ENCODE measurements around the gene CSMD2.

Gene CSMD2

GRCh38 chr1:33725037-33725436 lies 440.0 kb downstream of the CSMD2 start:
- POLR2A ChIA-PET, result no interaction called here
- DNase-seq (ENCODE audit: low read depth, low spot score), result no peak
- H3K4me3 ChIP-seq (ENCODE audit: low read depth, low read length), result no peak overlapping the region
- CTCF ChIA-PET, result interaction anchor here (1.9 to 2.9 kb wide), 2 partner anchors 10 to 438 kb away, joined by 7 to 14 read pairs; no protein-coding TSS in a partner anchor
- TF ChIP-seq CTCF (IDR thresholded peaks at IDR 0.05; ENCODE audit: insufficient read depth, low read length, missing control alignments), result no peak

GRCh38 chr1:33724348-33724747 lies 440.7 kb downstream of the CSMD2 start:
- ChIA-PET POLR2A (no interaction called here), CTCF (interaction anchor here (1.1 to 2.9 kb wide), 3 partner anchors 11 to 439 kb away, joined by 6 to 14 read pairs (median 7); no protein-coding TSS in a partner anchor)
- no peak overlapping the region for H3K4me3 ChIP-seq (ENCODE audit: low read depth, low read length)

GRCh38 chr1:33723251-33723650 lies 441.8 kb downstream of the CSMD2 start:
- no peak overlapping the region for H3K4me3 ChIP-seq (ENCODE audit: low read depth, low read length)
- no peak for DNase-seq (ENCODE audit: low read depth, low spot score)
- ChIA-PET CTCF (interaction anchor here (0.7 to 1.1 kb wide), 2 partner anchors 13 to 160 kb away, joined by 3 to 6 read pairs; no protein-coding TSS in a partner anchor), POLR2A (no interaction called here)
- no peak for TF ChIP-seq CTCF (IDR thresholded peaks at IDR 0.05; ENCODE audit: insufficient read depth, low read length, missing control alignments)

More at GRCh38 chr1:33724348-33724747, 440.7 kb downstream of the CSMD2 start:
- no peak for DNase-seq (ENCODE audit: low read depth, low spot score)
- TF ChIP-seq CTCF (IDR thresholded peaks at IDR 0.05; ENCODE audit: insufficient read depth, low read length, missing control alignments), result no peak

GRCh38 chr1:33721301-33721815 lies 443.7 kb downstream of the CSMD2 start:
- ChIA-PET CTCF (interaction anchor here (1.3 kb wide), 1 partner anchor 13 kb away, joined by 3 read pairs; no protein-coding TSS in a partner anchor), POLR2A (no interaction called here)
- TF ChIP-seq CTCF (IDR thresholded peaks at IDR 0.05; ENCODE audit: insufficient read depth, low read length, missing control alignments), result no peak
- no peak for DNase-seq (ENCODE audit: low read depth, low spot score)
- H3K4me3 ChIP-seq (ENCODE audit: low read depth, low read length), result no peak overlapping the region

GRCh38 chr1:33719771-33720670 lies 445.0 kb downstream of the CSMD2 start:
- CTCF ChIA-PET, result no interaction called here
- DNase-seq (ENCODE audit: low read depth, low spot score), result peak; percentile 41
- POLR2A ChIA-PET, result no interaction called here
- no peak overlapping the region for H3K4me3 ChIP-seq (ENCODE audit: low read depth, low read length)
- TF ChIP-seq CTCF (IDR thresholded peaks at IDR 0.05; ENCODE audit: insufficient read depth, low read length, missing control alignments), result no peak

GRCh38 chr1:33719326-33719725 lies 445.7 kb downstream of the CSMD2 start:
- CTCF ChIA-PET, result no interaction called here
- no peak for TF ChIP-seq CTCF (IDR thresholded peaks at IDR 0.05; ENCODE audit: insufficient read depth, low read length, missing control alignments)
- no peak overlapping the region for H3K4me3 ChIP-seq (ENCODE audit: low read depth, low read length)
- no peak for DNase-seq (ENCODE audit: low read depth, low spot score)
- POLR2A ChIA-PET, result no interaction called here

All from AG04449 (cell line).